Right renal cortex interstitium (tissue), 3 donors: ENCODE results near the gene POLR1G. TPM values are rescaled to one million over a fixed set of nuclear protein-coding genes. Genes with fewer than 3 reads are reported as not detected.

ENCODE experiments used
- DNase-seq, 3 donors: peaks; one replicate each; pipeline ENCODE4 v3.0.0-alpha.2; 2013; ENCODE audit warnings: low read depth in 3 of 3, low spot score in 2 of 3
- polyA plus RNA-seq, 3 donors: library from polyadenylated mRNA; unstranded; fragments of 120-200 nt; gene quantifications; one replicate each; pipeline ENCODE4 v1.2.1, GENCODE V29; 2013; ENCODE audit not compliant: insufficient read length in 3 of 3

The POLR1G gene, protein sequence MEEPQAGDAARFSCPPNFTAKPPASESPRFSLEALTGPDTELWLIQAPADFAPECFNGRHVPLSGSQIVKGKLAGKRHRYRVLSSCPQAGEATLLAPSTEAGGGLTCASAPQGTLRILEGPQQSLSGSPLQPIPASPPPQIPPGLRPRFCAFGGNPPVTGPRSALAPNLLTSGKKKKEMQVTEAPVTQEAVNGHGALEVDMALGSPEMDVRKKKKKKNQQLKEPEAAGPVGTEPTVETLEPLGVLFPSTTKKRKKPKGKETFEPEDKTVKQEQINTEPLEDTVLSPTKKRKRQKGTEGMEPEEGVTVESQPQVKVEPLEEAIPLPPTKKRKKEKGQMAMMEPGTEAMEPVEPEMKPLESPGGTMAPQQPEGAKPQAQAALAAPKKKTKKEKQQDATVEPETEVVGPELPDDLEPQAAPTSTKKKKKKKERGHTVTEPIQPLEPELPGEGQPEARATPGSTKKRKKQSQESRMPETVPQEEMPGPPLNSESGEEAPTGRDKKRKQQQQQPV
- polyA plus RNA-seq, result 1 to 10 TPM; 2.8 to 3.6 (median 3.1) TPM

DNA sequence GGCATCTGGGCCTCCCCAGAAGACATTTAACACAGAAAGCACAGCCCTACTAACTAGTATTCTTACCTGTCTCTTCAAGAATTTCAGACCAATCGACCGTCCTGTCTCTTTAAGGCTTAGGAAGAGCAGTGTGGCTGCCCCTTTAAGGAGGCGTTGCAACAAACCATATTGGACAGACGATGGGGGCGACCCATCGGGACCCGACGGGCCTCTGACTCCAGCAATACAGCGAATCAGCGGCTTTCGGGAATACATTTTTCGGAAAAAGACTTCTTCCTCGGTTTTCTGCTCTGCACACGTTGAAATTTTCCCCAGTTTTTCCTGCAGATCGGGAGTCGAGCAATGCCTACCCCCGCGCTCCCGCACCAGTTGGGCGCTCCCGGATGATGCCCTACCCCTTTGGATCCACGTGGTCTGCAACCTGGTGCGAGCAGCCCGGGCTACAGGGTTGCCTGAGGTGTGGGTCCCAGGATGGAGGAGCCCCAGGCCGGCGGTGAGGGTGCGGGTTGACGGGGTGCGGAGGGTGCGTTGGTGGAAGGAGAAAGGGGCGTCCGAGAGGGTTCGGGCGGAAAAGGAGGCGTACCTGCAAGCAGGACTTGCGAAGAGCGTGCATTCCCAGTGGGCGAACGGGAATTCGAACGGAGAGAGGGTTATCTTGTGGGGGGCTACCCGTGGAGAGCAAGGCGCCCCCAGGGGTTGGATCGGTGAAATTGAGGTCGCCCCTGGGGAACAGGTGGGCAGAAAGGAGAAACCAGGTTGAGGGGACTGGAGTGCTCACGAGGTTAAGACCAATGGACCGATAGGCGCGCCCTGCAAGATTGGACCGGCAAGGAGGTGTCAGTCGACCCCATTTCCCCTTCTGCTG lies at the start of gene POLR1G:
Gene POLR1G (plus strand): TSS at position 419 of the 865 bp plus-strand sequence. CDS start 53 bp downstream, at position 472.
- DNase-seq, result peak in 2 of 3 donors; percentile 75 to 91

DNA sequence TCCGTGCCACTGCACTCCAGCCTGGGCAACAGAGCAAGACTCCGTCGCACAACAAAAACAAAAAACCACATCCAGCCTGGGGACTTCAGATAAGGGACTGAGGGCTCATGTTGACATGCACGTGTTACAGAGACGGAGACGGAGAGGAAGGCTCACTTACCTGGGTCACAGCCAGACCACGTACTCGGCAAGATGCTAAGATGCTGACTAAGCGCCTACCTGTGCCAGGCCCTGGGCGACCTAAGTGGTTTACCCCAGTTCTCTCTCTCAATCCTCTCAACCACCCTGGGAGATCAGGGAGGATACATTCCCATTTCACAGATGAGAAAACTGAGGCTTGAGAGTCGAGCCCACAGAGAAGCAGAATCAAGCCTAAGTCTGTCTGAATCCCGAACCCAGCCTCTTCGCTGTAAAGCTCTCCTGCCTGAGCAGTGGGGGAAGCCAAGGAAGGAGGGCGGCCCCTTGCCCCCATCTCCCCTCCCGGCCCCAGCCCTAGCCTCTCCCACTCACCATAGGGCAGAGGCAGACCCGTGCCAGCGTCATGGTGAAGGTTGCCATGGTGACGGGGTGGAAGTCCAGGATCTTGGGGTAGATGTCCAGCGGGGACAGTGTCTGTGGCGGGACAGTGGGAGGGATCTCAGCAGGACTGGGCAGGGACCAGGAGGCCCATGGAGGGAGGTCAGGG lies 49.5 kb upstream of the POLR1G start:
- no peak for DNase-seq

DNA sequence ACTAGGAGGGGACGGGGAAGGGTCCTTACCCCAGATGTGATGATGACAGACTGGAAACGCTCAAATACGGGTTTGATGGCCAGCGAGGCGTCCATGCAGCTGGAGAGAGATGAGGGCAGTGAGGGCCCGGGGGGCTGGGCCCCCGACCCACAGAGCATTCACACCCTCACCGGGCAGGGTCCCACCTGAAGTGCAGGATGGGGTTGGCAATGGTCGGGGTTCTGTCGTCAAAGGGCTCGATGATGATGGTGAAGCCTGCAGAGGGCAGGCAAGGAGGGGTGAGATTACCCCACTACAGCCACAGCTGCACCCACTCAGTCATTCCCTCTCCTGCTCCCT lies 49.0 kb upstream of the POLR1G start:
- DNase-seq, result no peak

DNA sequence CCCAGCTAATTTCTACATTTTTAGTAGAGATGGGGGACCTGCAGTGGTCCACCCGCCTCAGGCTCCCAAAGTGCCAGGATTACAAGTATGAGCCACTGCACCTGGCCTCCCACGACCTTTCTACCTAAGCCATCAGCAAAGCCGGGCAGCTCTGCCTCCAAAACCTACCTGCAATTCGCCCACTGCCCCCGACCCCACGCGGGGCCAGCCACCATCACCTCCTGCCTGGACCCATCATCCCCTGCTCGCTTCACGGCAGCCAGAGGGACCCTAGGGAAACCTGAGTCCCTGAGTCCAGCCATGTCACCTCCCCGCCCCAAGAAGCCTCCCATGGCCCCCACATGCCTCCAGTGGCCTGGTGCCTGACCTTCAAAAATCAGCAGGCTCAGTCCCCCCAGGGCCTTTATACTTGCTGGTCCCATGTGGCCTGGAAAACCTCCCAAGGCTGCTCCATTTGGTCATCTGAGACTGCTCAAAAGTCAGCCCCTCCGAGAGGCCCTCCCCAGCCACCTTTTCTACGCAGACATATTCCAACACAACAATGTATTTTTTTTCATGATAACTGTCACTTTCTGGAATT lies 48.1 kb upstream of the POLR1G start:
- DNase-seq, result no peak

DNA sequence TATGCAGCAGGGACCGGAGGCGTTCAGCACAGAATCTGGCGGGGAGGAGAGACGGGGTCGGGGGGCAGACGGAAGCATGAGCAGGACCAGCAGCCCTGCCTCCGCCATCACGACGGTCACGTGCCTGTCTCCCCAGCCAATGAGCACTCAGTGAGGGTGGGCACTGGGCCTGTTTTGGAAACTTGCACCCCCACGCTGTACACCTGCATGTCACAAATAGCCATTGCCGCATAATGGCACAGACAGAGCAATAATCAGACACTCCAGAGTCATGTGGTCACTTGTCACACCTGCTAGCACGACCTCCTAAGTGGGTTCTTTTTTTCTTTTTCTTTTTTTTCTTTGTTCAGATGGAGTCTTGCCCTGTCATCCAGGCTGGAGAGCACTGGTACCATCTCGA lies 44.8 kb upstream of the POLR1G start:
- no peak for DNase-seq

DNA sequence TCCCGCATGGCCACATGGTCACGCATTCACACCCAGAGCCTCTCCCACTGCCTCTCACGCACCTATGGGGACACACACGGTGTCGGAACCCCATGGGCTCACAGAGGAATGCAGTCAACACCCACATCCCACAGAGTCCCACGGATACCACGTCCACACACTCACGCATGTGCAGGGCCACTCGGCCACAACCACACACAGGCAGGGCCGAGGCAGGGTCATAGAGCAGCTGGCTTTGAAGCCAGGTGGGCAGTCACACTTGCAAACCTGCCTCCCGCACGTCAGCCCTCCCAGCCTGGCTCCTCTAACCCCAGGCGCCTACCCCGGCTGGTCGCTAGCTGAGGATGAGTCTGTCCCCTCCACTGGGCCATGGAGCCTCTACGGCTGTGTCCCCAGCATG lies 44.2 kb upstream of the POLR1G start:
- DNase-seq, result no peak

DNA sequence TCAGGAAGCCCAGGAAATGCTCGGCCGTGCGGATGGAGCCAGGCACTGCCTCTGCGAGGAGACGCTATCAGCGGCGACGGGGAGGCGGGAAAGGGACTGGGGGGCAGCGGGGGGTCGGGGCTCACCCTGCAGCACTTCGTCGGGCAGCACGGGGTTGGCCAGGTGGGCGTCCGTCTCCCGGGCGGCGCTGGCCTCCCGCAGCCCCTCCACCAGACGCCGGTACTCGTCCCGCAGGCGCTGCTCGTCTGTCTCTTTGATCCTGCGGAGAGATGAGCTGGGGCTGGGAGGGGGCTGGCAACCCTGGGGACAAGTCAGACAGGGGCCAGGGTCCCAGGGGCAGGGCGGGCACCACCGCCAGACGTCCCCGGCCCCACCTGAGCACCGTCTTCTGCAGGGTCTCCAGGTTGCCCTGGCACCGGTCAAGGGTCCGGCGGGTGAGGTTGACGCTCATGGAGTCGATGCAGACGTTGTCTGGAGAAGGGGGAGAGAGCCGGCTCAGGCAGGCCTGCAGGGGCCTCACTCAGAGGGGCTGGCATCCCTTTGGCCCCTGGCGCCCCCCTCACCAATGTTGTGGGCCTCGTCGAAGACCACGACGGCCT lies 42.5 kb upstream of the POLR1G start:
- DNase-seq, result no peak

DNA sequence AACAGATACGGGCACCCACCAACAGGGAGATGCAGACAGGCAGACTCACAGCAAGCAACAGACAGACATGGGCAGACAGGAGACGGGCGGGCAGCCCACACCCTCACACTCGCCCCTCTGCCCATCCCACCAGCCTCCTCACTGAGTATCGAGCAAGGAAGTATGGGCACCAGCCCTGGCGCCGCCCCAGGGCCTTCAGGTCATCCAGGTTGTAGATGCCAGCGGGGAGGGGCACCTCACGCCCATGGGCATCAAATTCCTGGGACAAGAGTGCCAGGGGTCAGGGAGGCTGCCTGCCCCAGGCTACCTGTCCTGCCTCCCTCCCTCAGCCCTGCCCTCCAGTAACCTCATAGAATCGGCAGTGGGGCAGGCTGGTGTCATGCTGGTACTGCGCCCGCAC lies 41.7 kb upstream of the POLR1G start:
- DNase-seq, result no peak

DNA sequence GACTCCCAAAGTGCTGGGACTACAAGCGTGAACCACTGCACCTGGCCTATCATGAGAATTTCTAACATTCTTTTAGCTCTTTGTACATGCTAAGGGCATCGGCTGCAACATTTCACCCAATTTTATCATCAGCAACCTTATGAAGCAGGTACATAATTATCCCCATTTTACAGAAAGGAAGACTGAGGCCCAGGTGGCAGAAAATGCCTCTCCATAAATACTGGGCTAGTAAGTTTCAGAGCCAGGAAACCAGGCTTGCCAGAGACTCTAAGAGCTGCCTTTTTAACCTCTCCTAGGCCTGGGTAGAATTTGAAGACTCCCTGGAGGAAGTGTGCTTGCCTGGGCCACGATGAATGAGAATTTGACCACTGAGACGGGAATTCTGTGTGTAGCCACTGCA lies 38.3 kb upstream of the POLR1G start:
- DNase-seq, result no peak

DNA sequence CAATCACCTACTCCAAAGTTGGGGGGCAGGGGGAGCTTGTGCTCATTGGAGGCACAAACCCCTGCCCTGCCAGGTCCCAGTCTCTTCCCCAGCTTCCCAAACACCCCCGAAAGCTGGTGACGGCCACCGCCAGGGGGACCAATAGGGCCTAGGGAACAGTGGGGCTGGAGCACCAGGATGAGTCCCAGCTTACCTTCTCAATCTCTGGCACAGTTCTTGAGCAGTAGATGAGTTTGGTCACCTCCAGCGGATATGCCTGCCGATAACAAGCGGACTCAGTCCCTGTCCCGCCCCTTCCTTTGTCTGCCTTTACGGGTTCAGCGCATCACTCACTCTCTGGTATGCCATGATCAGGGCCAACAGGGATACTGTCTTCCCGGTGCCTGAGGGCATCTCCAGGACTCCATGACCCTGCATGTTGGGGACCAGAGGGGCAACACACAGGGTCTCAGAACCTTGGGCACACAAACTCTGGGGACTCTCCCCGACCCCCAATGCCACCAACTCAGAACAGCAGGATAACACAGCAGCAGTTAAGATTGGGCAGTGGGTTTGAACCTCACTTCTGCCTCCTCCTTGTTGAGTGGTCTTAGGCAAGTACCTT lies 37.6 kb upstream of the POLR1G start:
- no peak for DNase-seq

DNA sequence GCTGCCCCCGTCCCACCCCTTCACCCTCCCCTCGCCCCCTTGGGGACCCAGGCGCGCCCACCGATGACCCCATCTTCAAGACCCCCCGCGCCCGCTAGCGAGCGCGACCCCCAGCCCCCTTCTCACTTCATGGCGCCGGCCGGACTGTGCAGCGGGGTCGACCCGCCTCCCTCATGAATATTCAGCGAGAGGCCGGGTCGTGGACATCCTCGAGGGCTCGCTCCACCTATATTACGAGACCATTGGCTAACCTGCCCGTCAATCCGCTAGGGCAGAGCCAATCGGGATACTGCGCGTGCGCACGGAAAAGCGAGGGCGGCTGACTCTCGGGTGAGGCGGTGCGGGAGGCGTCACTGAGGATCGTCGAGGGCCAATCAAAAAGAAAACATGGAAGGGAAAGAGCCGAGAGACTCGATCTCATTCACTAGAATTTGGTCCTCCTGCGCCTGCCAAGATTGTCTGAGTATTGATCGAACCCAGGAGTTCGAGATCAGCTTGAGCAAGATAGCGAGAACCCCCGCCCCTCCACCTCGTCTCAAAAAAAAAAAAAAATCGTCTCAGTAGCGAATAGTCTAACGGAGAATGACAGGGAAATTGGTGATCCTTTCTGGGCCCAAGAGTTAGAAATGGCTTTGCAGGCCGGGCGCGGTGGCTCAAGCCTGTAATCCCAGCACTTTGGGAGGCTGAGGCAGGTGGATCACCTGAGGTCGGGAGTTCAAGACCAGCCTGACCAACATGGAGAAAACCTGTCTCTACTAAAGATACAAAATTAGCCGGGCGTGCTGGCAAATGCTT lies 35.8 kb upstream of the POLR1G start, which contains the start of gene ERCC2:
Gene ERCC2 (minus strand): TSS at position 164 of the 795 bp plus-strand sequence. CDS start 33 bp downstream, at position 131.
- peak; percentile 99 to 100 (median 100) for DNase-seq

DNA sequence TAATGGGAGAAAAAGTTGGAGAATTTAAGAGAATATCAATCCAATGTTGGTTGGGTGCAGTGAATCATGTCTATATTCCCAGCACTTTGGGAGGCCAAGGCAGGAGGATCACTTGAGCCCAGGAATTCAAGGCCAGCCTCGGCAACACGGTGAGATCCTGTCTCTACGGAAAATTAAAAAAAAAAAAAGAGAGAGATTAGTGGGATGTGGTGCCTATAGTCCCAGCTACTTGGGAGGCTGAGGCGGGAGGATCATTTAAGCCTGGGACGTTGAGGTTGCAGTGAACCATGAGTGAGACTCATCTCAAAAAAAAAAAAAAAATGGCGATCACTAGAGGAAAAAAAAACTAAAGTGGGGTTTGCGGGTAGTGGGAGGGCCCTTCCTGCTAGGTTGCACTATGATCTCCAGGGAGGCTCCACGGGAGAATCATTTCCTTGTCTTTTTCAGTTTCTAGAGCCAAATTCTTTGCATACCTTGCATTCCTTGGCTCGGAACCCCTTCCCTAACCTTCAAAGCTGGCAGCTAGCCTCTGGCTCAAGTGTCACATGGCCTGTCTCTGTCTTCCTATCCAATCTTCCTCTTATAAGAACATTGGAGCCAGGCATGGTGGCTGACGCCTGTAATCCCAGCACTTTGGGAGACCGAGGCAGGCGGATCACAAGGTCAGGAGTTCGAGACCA lies 30.3 kb upstream of the POLR1G start:
- DNase-seq, result peak in 2 of 3 donors; percentile 5 to 50

DNA sequence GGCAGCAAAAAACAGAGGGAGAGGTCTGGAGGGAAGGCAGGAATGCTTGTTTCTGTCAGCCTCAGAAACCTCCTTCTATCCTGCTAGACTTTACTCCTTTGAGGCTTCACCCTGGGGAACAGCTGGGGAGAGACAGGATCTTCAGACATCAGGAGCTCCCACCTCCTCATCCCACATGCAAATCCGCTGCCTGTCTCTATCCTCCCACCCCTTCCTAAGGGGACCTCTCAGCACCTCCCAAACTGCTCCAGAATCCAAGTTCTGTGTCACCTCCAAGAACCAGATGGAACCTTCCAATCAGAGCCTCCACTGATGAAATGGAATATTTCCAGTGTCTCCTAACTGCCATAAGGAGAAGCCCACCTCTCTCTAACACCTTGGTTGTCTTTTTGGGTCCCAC lies 26.3 kb upstream of the POLR1G start:
- no peak for DNase-seq

DNA sequence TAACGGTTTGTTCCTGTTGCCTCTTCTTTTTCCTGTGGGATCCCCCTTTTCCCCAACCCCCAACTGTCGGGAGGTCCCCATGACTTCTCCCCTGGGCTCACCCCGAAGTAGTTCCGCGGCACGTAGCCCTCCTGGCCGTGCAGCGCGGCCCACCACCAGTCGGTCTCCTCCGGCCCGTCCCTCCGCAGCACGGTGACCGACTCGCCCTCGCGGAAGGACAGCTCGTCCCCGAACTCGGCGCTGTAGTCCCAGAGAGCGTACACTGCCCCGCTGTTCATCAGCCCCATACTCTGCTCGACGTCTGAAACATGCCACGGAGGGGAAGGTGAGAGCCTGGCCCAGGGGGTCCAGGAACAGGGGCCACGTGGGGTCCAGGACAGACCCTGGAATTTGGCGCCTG lies 24.0 kb upstream of the POLR1G start:
- DNase-seq, result no peak

DNA sequence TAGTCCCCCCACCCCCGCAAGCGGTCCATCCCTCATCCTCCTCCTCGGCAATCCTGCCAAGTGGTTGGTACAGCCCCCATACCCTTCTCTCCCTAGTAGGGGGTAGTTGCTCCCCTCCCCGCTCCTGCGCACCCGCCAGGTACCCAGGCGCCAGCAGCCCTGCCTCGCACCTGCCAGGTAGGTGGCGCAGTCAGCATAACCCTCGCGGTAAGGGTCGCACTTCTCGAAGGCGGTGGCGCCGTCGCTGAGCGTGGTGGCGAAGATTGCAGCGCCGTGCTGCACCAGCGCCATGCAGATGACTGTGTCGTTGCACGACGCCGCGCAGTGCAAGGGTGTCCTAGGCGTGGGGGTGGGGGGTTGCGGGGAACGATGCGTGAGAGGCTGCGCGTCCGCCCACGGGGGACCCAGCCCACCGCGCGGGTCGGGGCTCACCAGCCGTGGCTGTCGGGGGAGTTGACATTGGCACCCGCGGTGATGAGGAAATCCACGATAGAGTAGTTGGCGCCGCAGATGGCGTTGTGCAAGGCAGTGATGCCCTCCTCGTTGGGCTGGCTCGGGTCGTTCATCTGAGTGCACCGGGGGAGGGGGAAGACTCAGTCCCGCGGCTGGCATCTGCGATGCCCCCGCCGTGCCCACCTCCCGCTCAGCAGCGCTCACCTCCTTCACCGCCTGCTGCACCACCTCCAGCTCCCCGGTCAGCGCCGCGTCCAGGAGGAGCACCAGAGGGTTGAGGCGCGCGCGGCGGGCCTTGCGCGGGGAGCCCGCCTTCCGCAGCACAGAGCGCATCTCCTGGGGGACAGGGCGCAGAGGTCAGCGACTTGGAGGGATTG lies 20.8 kb upstream of the POLR1G start:
- no peak for DNase-seq

DNA sequence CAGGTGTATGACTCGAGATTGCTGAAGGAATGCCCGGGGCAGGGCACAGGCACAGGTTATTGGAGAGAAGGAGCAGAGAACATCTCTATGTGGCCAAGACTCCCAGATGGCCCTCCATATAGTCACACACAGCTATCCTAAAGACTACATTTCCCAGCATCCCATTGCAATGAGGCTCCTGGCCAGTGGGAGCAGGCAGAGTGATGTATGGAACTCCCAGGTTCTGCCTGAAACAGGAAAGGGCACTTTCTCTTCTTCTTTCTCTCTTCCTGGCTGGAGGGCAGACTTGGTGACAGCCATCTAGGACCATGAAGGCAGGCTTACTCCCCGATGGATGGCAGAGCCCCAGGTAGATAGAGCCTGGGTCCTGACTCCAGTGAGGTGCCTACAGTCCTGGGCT lies 15.1 kb upstream of the POLR1G start:
- DNase-seq, result no peak

DNA sequence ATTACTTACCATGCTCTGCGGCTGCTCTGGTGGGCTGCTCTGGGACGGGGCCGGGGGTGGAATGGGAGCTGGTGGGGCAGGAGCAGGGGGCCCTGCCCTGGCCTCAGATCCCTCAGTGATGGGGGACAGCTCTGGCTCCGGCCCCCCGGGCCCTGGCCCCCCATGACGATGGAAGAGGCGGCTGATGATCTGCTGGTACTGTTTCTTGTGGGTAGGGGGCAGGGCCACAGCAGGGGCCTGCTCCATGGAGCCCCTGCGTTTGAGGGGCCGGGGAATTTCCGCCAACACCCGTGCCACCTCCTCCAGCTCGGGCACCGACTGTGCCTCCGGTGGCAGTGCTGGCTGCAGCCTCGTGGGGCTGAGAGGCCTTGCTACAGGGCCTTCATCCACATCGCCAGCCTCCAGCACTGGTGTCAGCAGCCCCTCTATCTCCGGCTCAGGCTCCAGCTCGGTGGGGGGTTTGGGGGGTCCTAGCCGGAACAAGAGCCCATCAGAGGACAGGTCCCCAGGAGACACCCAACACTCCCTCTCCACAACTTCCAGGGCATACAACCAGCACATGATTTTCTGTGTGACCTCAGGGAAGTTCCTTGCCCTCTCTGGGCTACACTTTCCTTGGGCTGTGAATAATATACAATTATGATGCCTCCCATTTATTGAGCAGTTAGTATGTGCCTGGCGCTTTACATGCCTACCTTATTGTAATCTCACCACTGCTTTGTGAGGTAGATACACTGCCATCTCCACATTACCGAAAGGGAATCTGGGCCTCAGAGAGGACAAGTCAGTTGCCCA lies 14.4 kb upstream of the POLR1G start:
- DNase-seq, result no peak
